KOPT-K1 (cell line): Measurements from ENCODE around the gene OTUD1.

Experiments
- H3K27ac ChIP-seq: fragments of 200-600 bp; sonication (generic); 2 replicates; pipeline ENCODE4 v1.5.1; 2016; ENCODE audit warnings: antibody characterized with exemption, mild to moderate bottlenecking, low read depth, low read length; ENCODE audit not compliant: poor library complexity, severe bottlenecking
- H3K36me3 ChIP-seq: fragments of 200-600 bp; sonication (generic); 2 replicates; pipeline ENCODE4 v1.5.1; 2017; ENCODE audit warnings: antibody characterized with exemption, mild to moderate bottlenecking, low read length, moderate library complexity; ENCODE audit not compliant: insufficient read depth
- H3K9me3 ChIP-seq: fragments of 200-600 bp; sonication (generic); 2 replicates; pipeline ENCODE4 v1.5.1; 2017; ENCODE audit warnings: antibody characterized with exemption, low read length, mild to moderate bottlenecking; ENCODE audit not compliant: insufficient read depth, poor library complexity, severe bottlenecking

The OTUD1 gene

GRCh38 chr10:23472181-23472580 is 33.3 kb downstream of the OTUD1 start:
- H3K9me3 ChIP-seq = no peaks in the 10 kb centered on the region
- H3K36me3 ChIP-seq = no peaks in the 10 kb centered on the region

GRCh38 chr10:23474081-23474480 is 35.2 kb downstream of the OTUD1 start:
- Histone ChIP-seq H3K36me3 (no peaks in the 10 kb centered on the region), H3K27ac (no peak overlapping the region), H3K9me3 (no peaks in the 10 kb centered on the region)

More at GRCh38 chr10:23472181-23472580, 33.3 kb downstream of the OTUD1 start:
- H3K27ac ChIP-seq = no peak overlapping the region

- Histone ChIP-seq H3K9me3 (no peaks in the 10 kb centered on the region), H3K27ac (no peak overlapping the region), H3K36me3 (no peaks in the 10 kb centered on the region)
Measured at GRCh38 chr10:23474626-23475025, 35.8 kb downstream of the OTUD1 start.

- Histone ChIP-seq H3K9me3 (no peaks in the 10 kb centered on the region), H3K36me3 (no peaks in the 10 kb centered on the region), H3K27ac (no peak overlapping the region)
Measured at GRCh38 chr10:23478570-23478969, 39.7 kb downstream of the OTUD1 start.

- no peak overlapping the region for H3K27ac ChIP-seq
- H3K9me3 ChIP-seq = no peaks in the 10 kb centered on the region
- H3K36me3 ChIP-seq = no peaks in the 10 kb centered on the region
Measured at GRCh38 chr10:23479798-23480473, 41.1 kb downstream of the OTUD1 start.

GRCh38 chr10:23481363-23481961 is 42.6 kb downstream of the OTUD1 start:
- Histone ChIP-seq H3K36me3 (no peaks in the 10 kb centered on the region), H3K27ac (no peak overlapping the region), H3K9me3 (no peaks in the 10 kb centered on the region)

- no peaks in the 10 kb centered on the region for H3K9me3 ChIP-seq
- H3K27ac ChIP-seq = no peak overlapping the region
- H3K36me3 ChIP-seq = no peaks in the 10 kb centered on the region
Measured at GRCh38 chr10:23490115-23490514, 51.2 kb downstream of the OTUD1 start.
